DND-41 (cell line): ENCODE results near the gene FBXO3.

Experiments
- CTCF ChIP-seq: IDR thresholded peaks from 2 replicates; pipeline ENCODE4 v1.5.1; 2012; ENCODE audit warnings: borderline replicate concordance, low read length, moderate library complexity, mild to moderate bottlenecking; ENCODE audit not compliant: poor library complexity, severe bottlenecking; ENCODE audit errors: extremely low read depth
- EZH2 ChIP-seq: IDR thresholded peaks from 3 replicates; pipeline ENCODE4 v1.6.1; 2012; ENCODE audit warnings: borderline replicate concordance, low read depth, mild to moderate bottlenecking, moderate library complexity, low read length, inconsistent platforms; ENCODE audit not compliant: severe bottlenecking

GRCh38 chr11:33787076-33787475 lies 12.8 kb upstream of the FBXO3 start:
- TF ChIP-seq CTCF = no peak
- TF ChIP-seq EZH2 = no peak
